Muscle of leg (tissue), 11 donors: Measurements from ENCODE around the gene S100A5. TPM values are rescaled to one million over a fixed set of nuclear protein-coding genes. Genes with fewer than 3 reads are reported as not detected.
"Not testable (repeated sequence)": the region's sequence is repeated elsewhere in the genome, so short reads cannot be mapped to it uniquely, and the experiment has no call there.

Experiments
- DNase-seq: peaks from one replicate; pipeline ENCODE4 v3.0.0; 2013
- H3K27ac ChIP-seq: one replicate; pipeline ENCODE4 v1.5.1; 2013; ENCODE audit warnings: mild to moderate bottlenecking, low read length, control low read depth
- H3K27me3 ChIP-seq: one replicate; pipeline ENCODE4 v1.6.1; 2013; ENCODE audit warnings: low read length; ENCODE audit not compliant: control insufficient read depth, insufficient read depth
- H3K36me3 ChIP-seq: one replicate; pipeline ENCODE4 v1.6.1; 2013; ENCODE audit warnings: low read length; ENCODE audit not compliant: control insufficient read depth, insufficient read depth
- H3K4me1 ChIP-seq: one replicate; pipeline ENCODE4 v1.6.1; 2013; ENCODE audit warnings: low read length; ENCODE audit not compliant: control insufficient read depth, insufficient read depth
- H3K4me3 ChIP-seq: one replicate; pipeline ENCODE4 v1.5.1; 2013; ENCODE audit warnings: low read length, control low read depth
- H3K9me3 ChIP-seq: replicated peaks from 2 replicates; pipeline ENCODE4 v1.6.1; 2013; ENCODE audit warnings: low read depth, low read length; ENCODE audit not compliant: control insufficient read depth
- WGBS: methylation state at CpG from one replicate; pipeline ENCODE4 v1.1.5; 2013; ENCODE audit warnings: missing lambda C conversion rate; ENCODE audit not compliant: insufficient coverage; 5-methylcytosine and 5-hydroxymethylcytosine counted together
- polyA plus RNA-seq, 8 donors: library from polyadenylated mRNA; unstranded; fragments of 120-200 nt; gene quantifications; one replicate each; pipeline versions ENCODE4 v1.2.1 to v1.2.3, GENCODE V29; 2013; ENCODE audit warnings: inconsistent platforms in 1 of 8, low replicate concordance in 1 of 8; ENCODE audit not compliant: insufficient read length in 8 of 8, insufficient read depth in 1 of 8
- total RNA-seq: library from RNA; stranded (reverse); fragments of 120-200 nt; gene quantifications from one replicate; pipeline ENCODE4 v1.2.4, GENCODE V29; 2013

The S100A5 gene
- total and polyA plus RNA-seq, 9 donors, result 0.31 TPM; not detected in 8

GRCh38 chr1:153532769-153533599, 7.8 kb downstream of the S100A5 start:
- Histone ChIP-seq H3K27me3 (no peaks in the 10 kb centered on the region), H3K4me3 (peak overlapping the region; percentile 34), H3K27ac (peak overlapping the region; percentile 70), H3K4me1 (peaks cover 42% of the 10 kb centered on the region), H3K9me3 (no peaks in the 10 kb centered on the region), H3K36me3 (peaks cover 10% of the 10 kb centered on the region)
- 1% methylated on average over 16 of the region's 34 CpGs for WGBS
- DNase-seq, result peak; percentile 94

GRCh38 chr1:153532181-153532580, 8.6 kb downstream of the S100A5 start:
- 50% methylated on average over 1 of the region's 2 CpGs for WGBS

GRCh38 chr1:153531638-153532037, 9.1 kb downstream of the S100A5 start:
- DNase-seq, result no peak
- WGBS, result 60% methylated on average over 1 of the region's 3 CpGs
- Histone ChIP-seq H3K4me3 (no peak overlapping the region), H3K27me3 (no peaks in the 10 kb centered on the region), H3K4me1 (peaks cover 39% of the 10 kb centered on the region), H3K9me3 (no peaks in the 10 kb centered on the region), H3K36me3 (peaks cover 10% of the 10 kb centered on the region), H3K27ac (no peak overlapping the region)

More at GRCh38 chr1:153532181-153532580, 8.6 kb downstream of the S100A5 start:
- DNase-seq, result no peak
- Histone ChIP-seq H3K4me3 (no peak overlapping the region), H3K27ac (no peak overlapping the region), H3K4me1 (peaks cover 42% of the 10 kb centered on the region), H3K9me3 (no peaks in the 10 kb centered on the region), H3K36me3 (peaks cover 10% of the 10 kb centered on the region), H3K27me3 (no peaks in the 10 kb centered on the region)

- H3K9me3 ChIP-seq, result no peaks in the 10 kb centered on the region
- 66% methylated on average over 4 of the region's 5 CpGs for WGBS
- peaks cover 16% of the 10 kb centered on the region for H3K4me1 ChIP-seq
- H3K27ac ChIP-seq, result no peak overlapping the region
- H3K27me3 ChIP-seq, result no peaks in the 10 kb centered on the region
- H3K4me3 ChIP-seq, result no peak overlapping the region
- no peaks in the 10 kb centered on the region for H3K36me3 ChIP-seq
- DNase-seq, result no peak
These were observed 13.1 kb downstream of the S100A5 start for GRCh38 chr1:153527683-153528040.

GRCh38 chr1:153527023-153527682, 13.6 kb downstream of the S100A5 start:
- 50% methylated on average over 2 of the region's 8 CpGs for WGBS
- Histone ChIP-seq H3K27ac (no peak overlapping the region), H3K27me3 (no peaks in the 10 kb centered on the region), H3K4me1 (peaks cover 11% of the 10 kb centered on the region), H3K9me3 (no peaks in the 10 kb centered on the region), H3K36me3 (no peaks in the 10 kb centered on the region), H3K4me3 (no peak overlapping the region)
- no peak for DNase-seq

- no peak for DNase-seq
- no peak overlapping the region for H3K27ac ChIP-seq
These were observed 14.6 kb downstream of the S100A5 start for GRCh38 chr1:153526132-153526543.

GRCh38 chr1:153525088-153525728, 15.5 kb downstream of the S100A5 start:
- H3K4me3 ChIP-seq, result no peak overlapping the region
- WGBS, result no CpG with 5 or more reads among the region's 3 CpGs
- no peaks in the 10 kb centered on the region for H3K36me3 ChIP-seq
- no peaks in the 10 kb centered on the region for H3K9me3 ChIP-seq
- no peak overlapping the region for H3K27ac ChIP-seq
- peaks cover 11% of the 10 kb centered on the region for H3K4me1 ChIP-seq
- DNase-seq, result peak; percentile 79
- H3K27me3 ChIP-seq, result no peaks in the 10 kb centered on the region

More at GRCh38 chr1:153526132-153526543, 14.6 kb downstream of the S100A5 start:
- WGBS, result 92% methylated on average over 3 of the region's 8 CpGs
- Histone ChIP-seq H3K27me3 (no peaks in the 10 kb centered on the region), H3K4me1 (peaks cover 11% of the 10 kb centered on the region), H3K4me3 (no peak overlapping the region), H3K36me3 (no peaks in the 10 kb centered on the region), H3K9me3 (no peaks in the 10 kb centered on the region)

- H3K36me3 ChIP-seq, H3K27ac ChIP-seq, DNase-seq, H3K4me3 ChIP-seq, H3K27me3 ChIP-seq, H3K9me3 ChIP-seq: not testable (repeated sequence)
- 64% methylated on average over 6 of the region's 14 CpGs for WGBS
- H3K4me1 ChIP-seq, result peaks cover 11% of the 10 kb centered on the region
These were observed 18.2 kb downstream of the S100A5 start for GRCh38 chr1:153522353-153523048.

GRCh38 chr1:153521808-153522207, 18.9 kb downstream of the S100A5 start:
- not testable (repeated sequence) for DNase-seq, H3K27me3 ChIP-seq, H3K27ac ChIP-seq, H3K9me3 ChIP-seq, H3K36me3 ChIP-seq, H3K4me3 ChIP-seq
- 96% methylated on average over 35 of the region's 37 CpGs for WGBS
- peaks cover 11% of the 10 kb centered on the region for H3K4me1 ChIP-seq
